OCI-LY3 (cell line): ENCODE measurements around the gene SH2D2A.

ENCODE experiments used
- H2AFZ ChIP-seq: fragments of 200-600, 300-600 bp; shearing (Covaris generic); 2 replicates; pipeline ENCODE4 v1.6.0; 2014; ENCODE audit warnings: antibody characterized with exemption, low read depth, low read length
- H3K27ac ChIP-seq: fragments of 200-600, 300-600 bp; sonication (generic); 2 replicates; pipeline ENCODE4 v1.5.1; 2014; ENCODE audit warnings: mild to moderate bottlenecking, low read length, moderate library complexity, mixed read lengths
- H3K27me3 ChIP-seq: fragments of 200-600, 300-600 bp; sonication (generic); 2 replicates; pipeline ENCODE4 v1.6.1; 2014; ENCODE audit warnings: low read depth, low read length, mixed read lengths
- H3K36me3 ChIP-seq: fragments of 200-600, 300-600 bp; sonication (generic); replicated peaks from 2 replicates; pipeline ENCODE3; 2014; ENCODE audit warnings: low read depth, low read length, mixed read lengths
- H3K4me1 ChIP-seq: fragments of 300-600, 200-600 bp; sonication (generic); 2 replicates; pipeline ENCODE4 v1.6.1; 2014; ENCODE audit warnings: low read length, mixed read lengths
- H3K4me2 ChIP-seq: fragments of 200-600, 300-600 bp; sonication (generic); 2 replicates; pipeline ENCODE4 v1.6.1; 2014; ENCODE audit warnings: low read length, mixed read lengths
- H3K4me3 ChIP-seq: fragments of 300-600, 200-600 bp; sonication (generic); 2 replicates; pipeline ENCODE4 v1.5.1; 2014; ENCODE audit warnings: antibody characterized with exemption, mild to moderate bottlenecking, low read length, moderate library complexity
- H3K79me2 ChIP-seq: fragments of 300-600, 200-600 bp; shearing (Covaris generic); 2 replicates; pipeline ENCODE4 v1.6.1; 2014; ENCODE audit warnings: mild to moderate bottlenecking, low read length, mixed read lengths
- H3K9ac ChIP-seq: fragments of 300-600, 200-600 bp; shearing (Covaris generic); 2 replicates; pipeline ENCODE4 v1.6.0; 2014; ENCODE audit warnings: mild to moderate bottlenecking, low read length, moderate library complexity
- H3K9me3 ChIP-seq: fragments of 200-600, 300-600 bp; shearing (Covaris generic); 2 replicates; pipeline ENCODE4 v1.6.1; 2014; ENCODE audit warnings: low read length, mixed read lengths; ENCODE audit not compliant: insufficient read depth
- H4K20me1 ChIP-seq: fragments of 200-600, 300-600 bp; sonication (generic); 2 replicates; pipeline ENCODE4 v1.6.1; 2016; ENCODE audit warnings: low read length, mixed read lengths; ENCODE audit not compliant: insufficient read depth
- CTCF ChIP-seq: fragments of 200-600, 300-600 bp; sonication (generic); IDR thresholded peaks from 2 replicates; pipeline ENCODE4 v1.5.1; 2014; ENCODE audit warnings: antibody characterized with exemption, low read length, low read depth
- EZH2phosphoT487 ChIP-seq: fragments of 200-600 bp; shearing (Covaris generic); IDR thresholded peaks from 2 replicates; pipeline ENCODE4 v1.6.1; 2018; ENCODE audit warnings: antibody characterized with exemption, mixed run types, low read depth

SH2D2A gene

GRCh38 chr1:156804572-156805243 is 11.9 kb downstream of the SH2D2A start:
- Histone ChIP-seq H4K20me1 (no peaks in the 10 kb centered on the region), H3K27ac (peak overlapping the region; percentile 65), H3K27me3 (no peaks in the 10 kb centered on the region), H3K9ac (peak overlapping the region; percentile 35; the same call in 1 of the 2 replicates), H3K4me3 (peak overlapping the region; percentile 20; the same call in 1 of the 2 replicates), H2AFZ (no peak overlapping the region), H3K9me3 (no peaks in the 10 kb centered on the region), H3K36me3 (peaks cover 29% of the 10 kb centered on the region), H3K79me2 (peaks cover 14% of the 10 kb centered on the region), H3K4me1 (peaks cover 66% of the 10 kb centered on the region), H3K4me2 (peak overlapping the region; percentile 73)
- TF ChIP-seq CTCF, result no peak
- no peak for TF ChIP-seq EZH2phosphoT487

GRCh38 chr1:156804026-156804425 is 12.6 kb downstream of the SH2D2A start:
- Histone ChIP-seq H3K9me3 (no peaks in the 10 kb centered on the region), H3K9ac (peak overlapping the region; percentile 35; the same call in 1 of the 2 replicates), H4K20me1 (no peaks in the 10 kb centered on the region), H3K27ac (peak overlapping the region; percentile 65), H3K4me3 (no peak overlapping the region), H2AFZ (no peak overlapping the region), H3K27me3 (no peaks in the 10 kb centered on the region), H3K4me1 (peaks cover 60% of the 10 kb centered on the region), H3K36me3 (peaks cover 34% of the 10 kb centered on the region), H3K79me2 (peaks cover 11% of the 10 kb centered on the region), H3K4me2 (peak overlapping the region; percentile 73)
- no peak for TF ChIP-seq CTCF

DNA sequence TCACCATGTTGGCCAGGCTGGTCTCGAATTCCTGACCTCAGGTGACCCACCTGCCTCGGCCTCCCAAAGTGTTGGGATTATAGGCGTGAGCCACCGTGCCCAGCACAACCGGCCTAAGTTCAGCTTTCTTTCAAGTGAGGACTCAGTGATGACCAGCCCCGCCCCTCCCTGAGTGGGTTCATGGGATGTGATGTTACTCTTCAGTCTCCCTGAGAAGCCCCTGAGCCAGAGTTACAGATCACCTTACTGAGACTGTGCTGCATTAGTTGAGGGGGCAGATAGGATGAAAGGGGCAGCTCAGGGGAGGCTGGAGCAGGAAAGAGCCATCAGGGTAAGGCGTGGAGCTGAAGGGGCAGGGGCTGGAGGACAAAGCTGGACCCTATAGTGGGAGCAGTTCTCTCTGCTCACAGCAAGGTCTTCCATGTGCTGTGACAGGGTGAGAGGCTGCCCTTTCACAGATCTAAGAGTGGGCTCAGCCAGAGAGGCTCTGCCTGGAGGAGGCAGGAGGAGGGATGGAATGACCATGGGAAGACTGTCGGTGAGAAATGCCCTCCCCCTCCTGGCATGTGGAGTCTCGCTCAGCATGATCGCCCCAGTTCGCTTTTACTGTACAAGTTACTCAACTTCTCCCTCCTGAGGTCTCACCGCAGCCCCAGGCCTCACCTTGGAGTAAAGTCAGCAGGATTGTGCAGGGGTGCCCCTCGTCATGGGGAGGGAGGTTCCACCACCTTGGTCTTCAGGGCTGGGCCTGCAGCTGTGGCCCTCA is 13.4 kb downstream of the SH2D2A start:
- H3K27ac ChIP-seq, result no peak overlapping the region

More for the DNA sequence above, 13.4 kb downstream of the SH2D2A start:
- Histone ChIP-seq H2AFZ (no peak overlapping the region), H3K79me2 (peaks cover 4% of the 10 kb centered on the region), H3K36me3 (peaks cover 39% of the 10 kb centered on the region), H3K4me2 (no peak overlapping the region), H3K27me3 (no peaks in the 10 kb centered on the region), H3K9me3 (no peaks in the 10 kb centered on the region), H4K20me1 (no peaks in the 10 kb centered on the region), H3K9ac (no peak overlapping the region), H3K4me3 (no peak overlapping the region), H3K4me1 (peaks cover 52% of the 10 kb centered on the region)
- TF ChIP-seq EZH2phosphoT487 (no peak), CTCF (no peak)
